Choroid plexus epithelial cell (primary cell): ENCODE data around the gene MCCC2.

ENCODE experiments used
- DNase-seq: peaks from one replicate; pipeline ENCODE4 v3.0.0-alpha.2; 2010; ENCODE audit warnings: low read depth
- H3K4me3 ChIP-seq: 2 replicates; pipeline ENCODE4 v1.5.1; 2011; ENCODE audit warnings: low read depth, mild to moderate bottlenecking, control low read depth, low read length, moderate library complexity
- TF ChIP-seq, protein P1 (sequence below): conservative IDR thresholded peaks from 2 replicates; pipeline ENCODE4 v1.5.1; 2011; ENCODE audit warnings: low read depth, mild to moderate bottlenecking, control low read depth, inconsistent platforms, low read length, moderate library complexity

MCCC2 gene

DNA sequence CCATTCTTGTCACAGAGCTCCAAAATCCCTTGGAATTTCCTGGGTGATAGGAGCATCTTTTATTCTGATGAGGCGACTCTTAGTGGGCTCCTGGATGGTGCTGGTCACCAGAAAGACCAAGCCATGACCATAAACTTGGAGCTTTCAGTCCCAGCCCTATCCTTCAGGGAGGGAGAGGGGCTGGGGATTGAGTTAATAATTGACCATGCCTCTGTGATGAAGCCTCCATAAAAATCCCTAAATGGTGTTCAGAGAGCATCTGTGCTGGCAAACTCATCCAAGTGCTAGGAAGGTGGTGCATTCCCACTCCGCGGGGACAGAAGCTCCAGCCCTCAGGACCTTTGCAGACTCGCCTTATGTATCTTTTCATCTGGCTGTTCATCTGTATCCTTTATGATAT is 28.7 kb downstream of the MCCC2 start:
- DNase-seq: no peak
- no peak overlapping the region for H3K4me3 ChIP-seq
- TF ChIP-seq, protein P1, sequence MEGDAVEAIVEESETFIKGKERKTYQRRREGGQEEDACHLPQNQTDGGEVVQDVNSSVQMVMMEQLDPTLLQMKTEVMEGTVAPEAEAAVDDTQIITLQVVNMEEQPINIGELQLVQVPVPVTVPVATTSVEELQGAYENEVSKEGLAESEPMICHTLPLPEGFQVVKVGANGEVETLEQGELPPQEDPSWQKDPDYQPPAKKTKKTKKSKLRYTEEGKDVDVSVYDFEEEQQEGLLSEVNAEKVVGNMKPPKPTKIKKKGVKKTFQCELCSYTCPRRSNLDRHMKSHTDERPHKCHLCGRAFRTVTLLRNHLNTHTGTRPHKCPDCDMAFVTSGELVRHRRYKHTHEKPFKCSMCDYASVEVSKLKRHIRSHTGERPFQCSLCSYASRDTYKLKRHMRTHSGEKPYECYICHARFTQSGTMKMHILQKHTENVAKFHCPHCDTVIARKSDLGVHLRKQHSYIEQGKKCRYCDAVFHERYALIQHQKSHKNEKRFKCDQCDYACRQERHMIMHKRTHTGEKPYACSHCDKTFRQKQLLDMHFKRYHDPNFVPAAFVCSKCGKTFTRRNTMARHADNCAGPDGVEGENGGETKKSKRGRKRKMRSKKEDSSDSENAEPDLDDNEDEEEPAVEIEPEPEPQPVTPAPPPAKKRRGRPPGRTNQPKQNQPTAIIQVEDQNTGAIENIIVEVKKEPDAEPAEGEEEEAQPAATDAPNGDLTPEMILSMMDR: no peak

DNA sequence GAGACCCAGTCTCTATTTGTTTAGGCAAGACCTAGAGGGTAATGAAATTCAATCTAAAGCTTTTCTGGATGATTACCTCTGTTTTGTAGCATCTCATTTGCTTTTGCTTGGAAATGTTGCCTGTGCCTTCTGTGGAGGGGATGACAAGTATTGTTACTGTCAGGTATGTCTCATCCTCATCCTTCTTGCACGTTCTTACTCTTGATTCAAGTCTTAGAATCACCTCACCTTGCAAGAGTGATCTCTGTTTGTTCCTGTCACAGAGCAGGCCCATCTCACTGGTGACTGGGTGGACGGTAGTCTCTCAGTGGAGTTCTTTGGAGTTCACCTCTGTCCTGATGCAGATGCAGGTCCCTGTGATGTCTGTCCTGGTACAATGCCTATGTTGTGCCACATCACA is 33.5 kb downstream of the MCCC2 start:
- TF ChIP-seq, protein P1: no peak
- no peak for DNase-seq
- no peak overlapping the region for H3K4me3 ChIP-seq

DNA sequence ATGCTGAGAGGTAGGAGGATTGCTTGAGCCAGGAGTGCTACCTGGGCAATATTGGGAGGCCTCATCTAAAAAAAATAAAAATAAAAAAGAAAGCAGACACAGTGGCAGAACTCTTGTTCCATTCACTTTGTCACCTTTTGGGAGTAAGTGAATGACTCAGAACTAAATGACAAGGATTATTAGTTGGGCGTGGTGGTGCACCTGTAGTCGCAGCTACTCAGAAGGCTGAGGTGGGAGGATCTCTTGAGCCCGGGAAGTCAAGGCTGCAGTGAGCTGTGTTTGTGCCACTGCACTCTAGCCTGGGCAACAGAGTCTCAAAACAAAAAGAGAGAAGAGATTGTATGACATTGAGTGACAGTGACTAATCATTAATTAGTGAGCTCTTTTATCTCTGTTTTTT is 34.1 kb downstream of the MCCC2 start:
- no peak for DNase-seq
- TF ChIP-seq, protein P1: no peak

DNA sequence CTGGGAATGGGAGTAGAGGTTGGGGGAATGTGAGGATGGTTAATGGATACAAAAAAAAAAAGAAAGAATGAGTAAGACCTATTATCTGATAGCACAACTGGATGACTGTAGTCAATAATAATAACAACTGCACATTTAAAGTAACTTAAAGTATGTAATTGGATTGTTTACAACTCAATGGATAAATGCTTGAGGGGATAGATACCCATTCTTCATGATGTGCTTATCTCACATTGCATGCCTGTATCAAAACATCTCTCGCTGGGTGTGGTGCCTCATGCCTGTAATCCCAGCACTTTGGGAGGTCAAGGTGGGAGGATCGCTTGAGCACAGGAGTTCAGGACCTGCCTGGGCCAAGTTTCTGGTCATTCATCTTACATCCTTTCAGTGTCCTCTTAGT is 34.6 kb downstream of the MCCC2 start:
- H3K4me3 ChIP-seq: no peak overlapping the region
- no peak for DNase-seq
- TF ChIP-seq, protein P1: no peak

More for the DNA sequence above, 34.1 kb downstream of the MCCC2 start:
- no peak overlapping the region for H3K4me3 ChIP-seq

DNA sequence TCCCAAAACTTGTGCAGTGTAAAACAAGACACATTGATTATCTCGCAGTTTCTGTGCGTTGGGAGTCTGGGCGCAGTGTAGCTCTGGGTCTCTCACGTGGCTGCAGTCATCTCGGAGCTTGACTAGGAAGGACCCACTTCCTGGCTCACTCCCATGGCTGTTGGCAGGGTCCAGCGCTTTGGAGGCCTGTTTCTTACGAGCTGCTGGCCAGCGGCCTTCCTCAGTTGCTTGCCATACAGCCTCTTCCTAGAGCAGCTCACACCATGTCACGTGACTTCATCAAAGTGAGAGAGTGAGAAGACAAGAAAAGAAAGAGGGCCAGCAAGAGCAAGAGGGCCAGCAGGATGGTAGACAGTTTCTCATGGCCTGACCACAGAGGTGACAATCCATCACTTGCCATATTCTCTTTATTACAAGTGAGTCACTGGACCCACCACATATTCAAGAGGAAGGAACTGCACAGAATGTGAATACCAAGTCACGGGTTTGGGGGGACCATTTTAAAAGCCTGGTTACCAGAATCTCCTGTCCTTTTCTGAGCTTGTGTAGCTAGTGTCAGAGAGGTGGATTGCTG is 36.2 kb downstream of the MCCC2 start:
- no peak overlapping the region for H3K4me3 ChIP-seq
- no peak for DNase-seq
- TF ChIP-seq, protein P1: no peak

DNA sequence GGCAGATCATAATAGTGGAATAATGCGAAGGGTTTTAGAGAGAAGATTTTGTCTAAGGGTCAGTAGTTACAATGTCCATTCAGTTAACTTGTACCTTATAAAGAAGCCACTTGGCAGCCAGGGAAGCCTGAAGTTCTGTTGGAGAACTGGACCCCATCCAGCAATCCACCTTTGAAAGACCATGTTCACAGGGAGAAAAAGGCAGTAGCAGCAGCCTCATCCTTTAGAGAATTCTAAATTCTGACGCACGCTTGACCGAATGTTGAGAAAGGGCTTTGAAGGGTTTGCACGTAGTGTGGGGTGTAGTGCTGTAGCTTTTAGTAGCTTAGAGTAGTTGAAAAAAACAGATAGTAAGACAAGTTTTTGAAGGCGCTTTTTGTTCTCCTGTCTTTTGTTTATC is 42.8 kb downstream of the MCCC2 start:
- H3K4me3 ChIP-seq: no peak overlapping the region
- TF ChIP-seq, protein P1: no peak
- no peak for DNase-seq

DNA sequence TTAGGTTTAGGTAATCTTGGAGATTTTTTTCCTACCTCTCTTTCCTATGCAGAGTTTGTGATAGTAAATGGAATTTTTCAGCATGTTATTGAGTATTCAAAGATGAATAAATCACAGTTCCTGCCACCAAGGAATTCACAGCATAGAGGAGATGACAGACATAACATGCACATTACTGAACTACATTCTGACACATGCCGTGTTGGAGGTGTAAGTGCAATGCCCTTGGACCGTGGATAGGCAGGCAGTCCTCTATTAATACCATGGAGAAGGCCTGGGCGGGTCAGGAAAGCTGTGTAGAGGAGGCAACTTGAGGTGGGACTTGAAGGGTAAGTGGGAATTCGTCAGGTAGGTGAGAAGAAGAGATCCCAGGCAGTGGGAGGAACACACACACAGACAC is 43.9 kb downstream of the MCCC2 start:
- TF ChIP-seq, protein P1: no peak
- H3K4me3 ChIP-seq: no peak overlapping the region
- DNase-seq: no peak
